Tibial artery (tissue), 4 donors: Measurements from ENCODE around the gene KIRREL3.

Source experiments
- DNase-seq, 2 donors: peaks; one replicate each; pipeline ENCODE4 v3.0.0-alpha.2; 2019
- H3K27ac ChIP-seq, 2 donors: fragments of 200-600 bp; sonication (generic) in 1 of 2; 1 replicate in 1 of 2; 2 replicates in 1 of 2; pipeline ENCODE4 v1.5.1; 2018 to 2019; ENCODE audit warnings: mild to moderate bottlenecking in 1 of 2
- H3K27me3 ChIP-seq, 2 donors: fragments of 200-600 bp; sonication (generic) in 1 of 2; one replicate each; pipeline versions ENCODE4 v1.5.1 to v1.6.0; 2016 to 2019
- H3K36me3 ChIP-seq, 3 donors: fragments of 200-600 bp; sonication (generic) in 2 of 3; one replicate each; pipeline ENCODE4 v1.5.1; 2016 to 2019; ENCODE audit warnings: mild to moderate bottlenecking in 2 of 3
- H3K4me1 ChIP-seq, 4 donors: fragments of 200-600 bp; sonication (generic) in 2 of 4; 1 replicate in 3 of 4; 2 replicates in 1 of 4; pipeline ENCODE4 v1.5.1; 2016 to 2019
- H3K4me3 ChIP-seq, 2 donors: fragments of 200-600 bp; sonication (generic) in 1 of 2; 1 replicate in 1 of 2; 2 replicates in 1 of 2; pipeline ENCODE4 v1.5.1; 2018 to 2019; ENCODE audit warnings: mild to moderate bottlenecking in 2 of 2
- H3K9me3 ChIP-seq, 3 donors: fragments of 200-600 bp; sonication (generic) in 1 of 3; one replicate each; pipeline ENCODE4 v1.5.1; 2016 to 2019
- intact Hi-C: fragments of 100-400 bp; cut with DNase I; formaldehyde crosslinking; loops from one replicate; pipeline ENCODE4 v1.15.0; 2023; ENCODE audit warnings: low total_unique reads
- TF ChIP-seq, protein P1 (sequence below), 2 experiments: fragments of 200-600 bp in 1 of 2; fragments of 450-650 bp in 1 of 2; IDR thresholded peaks; one replicate each; pipeline ENCODE4 v1.5.1; 2017 to 2019; ENCODE audit warnings: antibody characterized with exemption in 2 of 2, mild to moderate bottlenecking in 1 of 2, moderate library complexity in 1 of 2

The KIRREL3 gene

DNA sequence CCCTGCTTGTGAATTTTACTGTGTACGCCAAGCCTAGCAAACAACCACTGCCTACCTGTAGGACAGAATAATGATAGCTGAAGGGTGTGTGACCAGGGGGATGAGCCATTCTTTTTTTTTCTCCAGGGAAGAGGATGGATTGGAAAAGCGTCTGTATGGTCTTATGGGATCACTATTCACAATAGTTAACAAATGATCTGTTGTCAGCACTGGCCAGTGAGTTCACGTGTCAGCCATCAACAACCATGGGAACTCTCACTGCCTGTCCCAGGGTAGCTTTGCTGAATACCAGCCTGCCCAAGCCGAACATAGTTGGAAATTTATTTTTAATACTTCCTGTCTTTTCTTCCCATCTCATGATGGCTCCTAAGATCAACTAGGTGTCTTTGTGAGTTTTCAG is 474.9 kb downstream of the KIRREL3 start:
- H3K27me3 ChIP-seq = peaks cover 0 to 46% of the 10 kb centered on the region in 2 donors
- H3K4me1 ChIP-seq = no peaks in the 10 kb centered on the region
- TF ChIP-seq, protein P1, sequence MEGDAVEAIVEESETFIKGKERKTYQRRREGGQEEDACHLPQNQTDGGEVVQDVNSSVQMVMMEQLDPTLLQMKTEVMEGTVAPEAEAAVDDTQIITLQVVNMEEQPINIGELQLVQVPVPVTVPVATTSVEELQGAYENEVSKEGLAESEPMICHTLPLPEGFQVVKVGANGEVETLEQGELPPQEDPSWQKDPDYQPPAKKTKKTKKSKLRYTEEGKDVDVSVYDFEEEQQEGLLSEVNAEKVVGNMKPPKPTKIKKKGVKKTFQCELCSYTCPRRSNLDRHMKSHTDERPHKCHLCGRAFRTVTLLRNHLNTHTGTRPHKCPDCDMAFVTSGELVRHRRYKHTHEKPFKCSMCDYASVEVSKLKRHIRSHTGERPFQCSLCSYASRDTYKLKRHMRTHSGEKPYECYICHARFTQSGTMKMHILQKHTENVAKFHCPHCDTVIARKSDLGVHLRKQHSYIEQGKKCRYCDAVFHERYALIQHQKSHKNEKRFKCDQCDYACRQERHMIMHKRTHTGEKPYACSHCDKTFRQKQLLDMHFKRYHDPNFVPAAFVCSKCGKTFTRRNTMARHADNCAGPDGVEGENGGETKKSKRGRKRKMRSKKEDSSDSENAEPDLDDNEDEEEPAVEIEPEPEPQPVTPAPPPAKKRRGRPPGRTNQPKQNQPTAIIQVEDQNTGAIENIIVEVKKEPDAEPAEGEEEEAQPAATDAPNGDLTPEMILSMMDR (IDR thresholded peaks at IDR 0.05) = no peak
- DNase-seq = no peak
- H3K4me3 ChIP-seq = no peak overlapping the region
- H3K27ac ChIP-seq = no peak overlapping the region
- intact Hi-C loops = no loop called here
- H3K36me3 ChIP-seq = no peaks in the 10 kb centered on the region
- no peaks in the 10 kb centered on the region for H3K9me3 ChIP-seq

DNA sequence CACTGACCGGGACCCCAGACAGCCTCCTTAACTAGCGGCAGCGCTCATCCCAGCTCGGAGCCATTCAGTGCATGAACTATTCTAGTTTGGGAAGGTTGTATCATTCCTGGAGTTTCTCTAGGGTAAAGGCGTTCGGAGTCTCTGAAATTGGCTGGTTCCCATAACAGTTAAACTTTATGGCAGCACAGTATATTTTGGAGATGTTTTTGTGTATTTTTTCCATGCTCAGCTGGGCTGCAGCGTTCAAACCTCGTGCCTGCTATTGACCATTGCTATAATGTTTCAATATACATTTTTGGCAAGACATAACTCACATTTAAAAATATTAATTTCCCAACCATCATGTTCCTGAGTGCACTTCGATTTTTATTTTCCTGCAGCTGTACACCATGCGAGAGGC is 475.4 kb downstream of the KIRREL3 start:
- TF ChIP-seq, protein P1 (IDR thresholded peaks at IDR 0.05) = no peak
- H3K36me3 ChIP-seq = no peaks in the 10 kb centered on the region
- H3K4me3 ChIP-seq = no peak overlapping the region
- H3K27me3 ChIP-seq = peaks cover 0 to 47% of the 10 kb centered on the region in 2 donors
- no peak for DNase-seq
- no peaks in the 10 kb centered on the region for H3K9me3 ChIP-seq
- H3K27ac ChIP-seq = no peak overlapping the region
- H3K4me1 ChIP-seq = no peaks in the 10 kb centered on the region
- intact Hi-C loops = no loop called here

DNA sequence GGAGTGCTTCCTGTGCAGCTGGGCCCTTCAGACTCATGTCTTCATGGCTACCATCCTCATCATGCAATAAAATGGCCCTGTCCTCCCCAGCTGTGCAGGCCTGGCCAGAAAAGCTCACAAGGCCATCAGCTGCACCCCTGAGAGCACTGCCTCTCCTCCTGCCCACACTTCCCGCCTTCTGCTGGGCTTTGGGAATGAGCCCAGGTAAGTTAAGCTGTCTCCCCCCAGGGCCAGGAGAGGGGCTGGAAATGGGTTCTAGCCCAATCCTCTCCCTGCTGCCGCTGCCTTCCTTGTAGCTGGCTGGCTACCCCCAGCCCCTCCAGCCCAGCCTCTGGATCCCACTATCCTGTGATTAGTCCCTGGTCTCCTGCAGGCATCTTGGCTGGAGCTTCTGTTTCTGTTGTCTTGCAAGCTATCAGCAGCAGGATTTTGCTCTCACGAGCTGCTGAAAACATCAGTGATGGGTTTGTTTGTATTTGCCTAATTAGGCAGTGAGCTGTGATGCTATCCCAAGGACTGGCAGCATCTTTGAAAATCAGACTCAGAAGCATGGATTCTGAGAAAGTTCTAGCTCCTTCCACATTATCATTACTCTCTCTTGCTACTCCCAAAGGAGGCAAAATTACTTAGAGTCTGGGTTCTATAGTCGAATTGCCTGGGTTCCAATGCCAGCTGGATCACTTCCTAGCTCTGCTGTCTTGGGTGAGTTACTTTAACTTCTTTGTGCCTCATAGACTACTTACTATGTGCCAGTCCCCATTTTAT is 476.9 kb downstream of the KIRREL3 start:
- no peak for DNase-seq
- H3K27me3 ChIP-seq = peaks cover 0 to 54% of the 10 kb centered on the region in 2 donors
- no peak overlapping the region for H3K4me3 ChIP-seq
- H3K9me3 ChIP-seq = no peaks in the 10 kb centered on the region
- H3K27ac ChIP-seq = no peak overlapping the region
- TF ChIP-seq, protein P1 (IDR thresholded peaks at IDR 0.05) = no peak
- H3K4me1 ChIP-seq = no peaks in the 10 kb centered on the region
- no peaks in the 10 kb centered on the region for H3K36me3 ChIP-seq
- intact Hi-C loops = no loop called here

DNA sequence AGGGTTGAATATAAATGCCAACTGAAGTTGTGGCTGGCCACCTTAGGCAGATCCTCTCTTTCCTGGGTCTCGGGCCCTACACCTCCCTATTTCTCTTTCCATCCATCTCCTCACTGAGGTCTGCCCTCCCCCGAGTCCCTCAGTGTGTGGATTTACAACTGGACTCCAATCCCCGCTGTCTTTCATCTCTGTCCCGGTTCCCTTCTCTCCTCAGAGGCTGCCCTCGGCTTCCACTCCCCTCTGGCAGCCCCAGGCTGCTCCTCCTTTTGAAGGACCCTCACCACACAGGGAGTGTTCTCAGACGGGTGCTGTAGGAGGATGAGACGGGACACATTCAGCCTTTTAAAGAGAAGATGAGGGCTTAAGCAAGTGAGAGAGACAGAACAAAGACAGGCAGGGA is 478.0 kb downstream of the KIRREL3 start:
- Histone ChIP-seq H3K4me1 (no peaks in the 10 kb centered on the region), H3K27ac (no peak overlapping the region), H3K36me3 (no peaks in the 10 kb centered on the region), H3K4me3 (no peak overlapping the region), H3K27me3 (peaks cover 0 to 53% of the 10 kb centered on the region in 2 donors), H3K9me3 (no peaks in the 10 kb centered on the region)
- intact Hi-C loops = no loop called here
- TF ChIP-seq, protein P1 (IDR thresholded peaks at IDR 0.05) = no peak
- DNase-seq = no peak

DNA sequence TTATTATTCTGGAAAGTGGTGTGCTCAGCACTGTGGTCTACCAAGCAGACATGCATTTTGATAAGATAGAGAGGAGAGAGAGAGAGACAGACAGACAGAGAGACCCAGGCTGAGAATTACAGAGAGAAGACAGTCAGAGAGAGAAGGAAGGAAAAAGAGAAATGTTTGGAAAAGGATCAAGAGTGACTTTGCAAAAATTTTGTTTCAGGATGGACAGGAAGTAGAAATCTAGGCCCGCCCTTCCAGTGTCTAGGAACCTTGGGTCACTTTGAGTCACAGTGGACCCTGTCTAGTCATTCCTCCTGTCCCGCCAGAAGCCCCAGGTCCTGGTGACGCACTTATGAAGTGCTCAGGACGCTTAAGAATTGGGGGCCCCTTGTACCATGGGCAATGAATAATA is 478.4 kb downstream of the KIRREL3 start:
- DNase-seq = no peak
- TF ChIP-seq, protein P1 (IDR thresholded peaks at IDR 0.05) = no peak
- intact Hi-C loops = no loop called here
- Histone ChIP-seq H3K4me1 (no peaks in the 10 kb centered on the region), H3K27me3 (peaks cover 0 to 56% of the 10 kb centered on the region in 2 donors), H3K4me3 (no peak overlapping the region), H3K9me3 (no peaks in the 10 kb centered on the region), H3K36me3 (no peaks in the 10 kb centered on the region), H3K27ac (no peak overlapping the region)
